ENCODE data around the gene PYM1.
"Not testable (repeated sequence)": the region's sequence is repeated elsewhere in the genome, so short reads cannot be mapped to it uniquely, and the experiment has no call there.

Gene PYM1

GRCh38 chr12:55908726-55909512 is 18.8 kb downstream of the PYM1 start:
- no peak for DNase-seq

- no peak for DNase-seq
Observed at GRCh38 chr12:55906056-55906455, 21.6 kb downstream of the PYM1 start.

GRCh38 chr12:55901881-55902490 is 25.7 kb downstream of the PYM1 start:
- DNase-seq: no peak

- DNase-seq: no peak
Observed at GRCh38 chr12:55899082-55899481, 28.6 kb downstream of the PYM1 start.

GRCh38 chr12:55893723-55894122 is 34.0 kb downstream of the PYM1 start:
- DNase-seq: no peak

- DNase-seq: no peak
Observed at GRCh38 chr12:55891310-55891709, 36.4 kb downstream of the PYM1 start.

GRCh38 chr12:55885113-55885512 is 42.6 kb downstream of the PYM1 start:
- no peak for DNase-seq

- DNase-seq: no peak
Observed at GRCh38 chr12:55877824-55878223, 49.9 kb downstream of the PYM1 start.

GRCh38 chr12:55875704-55876467 is 51.8 kb downstream of the PYM1 start:
- no peak for DNase-seq

GRCh38 chr12:55874443-55874842 is 53.3 kb downstream of the PYM1 start:
- no peak for DNase-seq

GRCh38 chr12:55866454-55867004 is 61.2 kb downstream of the PYM1 start:
- not testable (repeated sequence) for DNase-seq

- no peak for DNase-seq
Observed at GRCh38 chr12:55865327-55865726, 62.4 kb downstream of the PYM1 start.

GRCh38 chr12:55862931-55863330 is 64.8 kb downstream of the PYM1 start:
- DNase-seq: not testable (repeated sequence)

- DNase-seq: no peak
Observed at GRCh38 chr12:55862286-55862685, 65.4 kb downstream of the PYM1 start.

- DNase-seq: no peak
Observed at GRCh38 chr12:55861871-55862270, 65.8 kb downstream of the PYM1 start.

- no peak for DNase-seq
Observed at GRCh38 chr12:55861396-55861795, 66.3 kb downstream of the PYM1 start.

- no peak for DNase-seq
Observed at GRCh38 chr12:55852740-55853139, 75.0 kb downstream of the PYM1 start.
